GM23338 (cell line): ENCODE measurements around the gene GTSE1. TPM values are rescaled to one million over a fixed set of nuclear protein-coding genes. Genes with fewer than 3 reads are reported as not detected.
"Not testable (repeated sequence)": the region's sequence is repeated elsewhere in the genome, so short reads cannot be mapped to it uniquely, and the experiment has no call there.

ENCODE experiments used
- ATAC-seq: fragments of 200-7000 bp; cut with Tn5 transposase; 3 replicates; pipeline ENCODE4 v1.9.1; 2020
- DNase-seq: peaks from one replicate; pipeline ENCODE4 v3.0.0-alpha.2; 2015; ENCODE audit warnings: low spot score
- H2AFZ ChIP-seq: fragments of 200-600 bp; sonication (generic); 2 replicates; pipeline ENCODE4 v1.8.0; 2016; ENCODE audit warnings: antibody characterized with exemption, mild to moderate bottlenecking, moderate library complexity
- H3F3A ChIP-seq: fragments of 200-600 bp; sonication (generic); replicated peaks from 2 replicates; pipeline ENCODE4 v1.8.0; 2017; ENCODE audit warnings: antibody characterized with exemption, mixed run types, low read depth
- H3K27ac ChIP-seq: fragments of 200-600 bp; sonication (generic); 2 replicates; pipeline ENCODE4 v1.6.1; 2016; ENCODE audit warnings: low read depth
- H3K27me3 ChIP-seq: fragments of 200-600 bp; sonication (generic); 2 replicates; pipeline ENCODE4 v1.8.0; 2016; ENCODE audit warnings: mild to moderate bottlenecking, mixed run types, moderate library complexity; ENCODE audit not compliant: insufficient read depth
- H3K36me3 ChIP-seq: fragments of 200-600 bp; sonication (generic); 2 replicates; pipeline ENCODE4 v1.8.0; 2016; ENCODE audit warnings: mild to moderate bottlenecking; ENCODE audit not compliant: insufficient read depth
- H3K4me1 ChIP-seq: fragments of 200-600 bp; sonication (generic); 2 replicates; pipeline ENCODE4 v1.8.0; 2016; ENCODE audit warnings: mild to moderate bottlenecking, moderate library complexity; ENCODE audit not compliant: insufficient read depth
- H3K4me2 ChIP-seq: fragments of 200-600 bp; sonication (generic); 2 replicates; pipeline ENCODE4 v1.7.1; 2017; ENCODE audit warnings: mixed run types
- H3K4me3 ChIP-seq: fragments of 200-600 bp; sonication (generic); 2 replicates; pipeline ENCODE4 v1.6.1; 2016; ENCODE audit warnings: mixed run types
- H3K79me2 ChIP-seq: fragments of 200-600 bp; sonication (generic); replicated peaks from 2 replicates; pipeline ENCODE4 v1.8.0; 2017; ENCODE audit warnings: mild to moderate bottlenecking; ENCODE audit not compliant: insufficient read depth
- H3K9me2 ChIP-seq: fragments of 200-600 bp; sonication (generic); 2 replicates; pipeline ENCODE4 v1.8.0; 2017; ENCODE audit not compliant: insufficient read depth
- H4K20me1 ChIP-seq: fragments of 200-600 bp; sonication (generic); replicated peaks from 2 replicates; pipeline ENCODE4 v1.8.0; 2017; ENCODE audit warnings: mild to moderate bottlenecking; ENCODE audit not compliant: insufficient read depth
- H3K27ac Mint-ChIP-seq: 2 replicates; pipeline ENCODE4 v1.8.0; 2020; ENCODE audit warnings: inconsistent platforms, mild to moderate bottlenecking, moderate library complexity, mixed read lengths
- H3K27me3 Mint-ChIP-seq: 3 replicates; pipeline ENCODE4 v1.8.0; 2022; ENCODE audit warnings: low read depth, mild to moderate bottlenecking, moderate library complexity, mixed read lengths, inconsistent platforms; ENCODE audit not compliant: insufficient read depth, poor library complexity
- H3K36me3 Mint-ChIP-seq: 3 replicates; pipeline ENCODE4 v1.8.0; 2021; ENCODE audit warnings: low read depth, mild to moderate bottlenecking, inconsistent platforms, moderate library complexity, mixed read lengths
- H3K4me1 Mint-ChIP-seq: 3 replicates; pipeline ENCODE4 v1.8.0; 2020; ENCODE audit warnings: mild to moderate bottlenecking, inconsistent platforms, mixed read lengths
- H3K4me3 Mint-ChIP-seq: 3 replicates; pipeline ENCODE4 v1.8.0; 2021; ENCODE audit warnings: moderate library complexity, mild to moderate bottlenecking, inconsistent platforms, mixed read lengths
- H3K9me3 Mint-ChIP-seq: 3 replicates; pipeline ENCODE4 v1.8.0; 2020; ENCODE audit warnings: moderate library complexity, mild to moderate bottlenecking, inconsistent platforms, mixed read lengths
- JUNB ChIP-seq: IDR thresholded peaks from one replicate; pipeline ENCODE4 v1.6.1; 2016; ENCODE audit warnings: antibody characterized with exemption; ENCODE audit not compliant: unreplicated experiment
- ZNF114 ChIP-seq: fragments of 250-450 bp; sonication (Bioruptor Pico); IDR thresholded peaks from 2 replicates; pipeline ENCODE4 v1.5.0; 2020; ENCODE audit warnings: mild to moderate bottlenecking, moderate library complexity
- ZNF331 ChIP-seq: fragments of 250-450 bp; sonication (Bioruptor Pico); IDR thresholded peaks from 2 replicates; pipeline ENCODE4 v1.5.0; 2020; ENCODE audit warnings: low read depth, mild to moderate bottlenecking, moderate library complexity
- polyA plus RNA-seq: library from polyadenylated mRNA; unstranded; fragments of >200 nt; fragmentation: Nextera tagmentation; extraction: Ambion mirVana; gene quantifications from 2 replicates; pipeline ENCODE4 v1.2.1, GENCODE V29; 2016
- total RNA-seq: library from RNA; depleted of rRNA; stranded (reverse); fragments of >200 nt; shearing (Covaris generic); gene quantifications from 2 replicates; pipeline ENCODE4 v1.2.3, GENCODE V29; 2014
- TF ChIP-seq, protein P1 (sequence below): IDR thresholded peaks from 2 replicates; pipeline ENCODE4 v1.6.1; 2016; ENCODE audit warnings: antibody characterized with exemption
- TF ChIP-seq, protein P2 (sequence below): IDR thresholded peaks from one replicate; pipeline ENCODE4 v1.6.1; 2018; ENCODE audit warnings: antibody characterized with exemption; ENCODE audit not compliant: unreplicated experiment

Gene GTSE1
- total and polyA plus RNA-seq, 2 experiments from 2014 or later, result 26.3 to 28.6 TPM

DNA sequence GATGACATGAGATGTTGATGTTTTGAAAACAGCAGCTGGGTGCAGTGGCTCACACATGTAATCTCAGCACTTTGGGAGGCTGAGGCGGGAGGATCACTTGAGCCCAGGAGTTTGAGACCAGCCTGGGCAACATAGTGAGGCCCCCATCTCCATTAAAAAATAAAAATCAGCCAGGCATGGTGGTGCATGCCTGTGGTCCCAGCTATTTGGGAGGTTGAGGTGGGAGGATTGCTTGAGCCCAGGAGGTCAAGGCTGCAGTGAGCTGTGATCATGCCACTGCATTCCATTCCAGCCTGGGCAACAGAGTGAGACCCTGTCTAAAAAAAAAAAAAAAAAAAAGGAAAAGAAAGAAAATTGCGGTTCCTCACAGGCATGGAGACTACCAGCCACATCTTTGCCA lies 16.2 kb downstream of the GTSE1 start:
- H3K4me1 Mint-ChIP-seq, DNase-seq, H3K9me2 ChIP-seq, H3K4me1 ChIP-seq, H3K27ac Mint-ChIP-seq, H3K36me3 ChIP-seq, H3F3A ChIP-seq, H3K79me2 ChIP-seq, H4K20me1 ChIP-seq, H2AFZ ChIP-seq, H3K4me3 Mint-ChIP-seq, H3K27ac ChIP-seq, H3K9me3 Mint-ChIP-seq, H3K4me3 ChIP-seq, ATAC-seq, H3K4me2 ChIP-seq, H3K27me3 ChIP-seq, H3K27me3 Mint-ChIP-seq: not testable (repeated sequence)
- peaks cover 48% of the 10 kb centered on the region for H3K36me3 Mint-ChIP-seq

DNA sequence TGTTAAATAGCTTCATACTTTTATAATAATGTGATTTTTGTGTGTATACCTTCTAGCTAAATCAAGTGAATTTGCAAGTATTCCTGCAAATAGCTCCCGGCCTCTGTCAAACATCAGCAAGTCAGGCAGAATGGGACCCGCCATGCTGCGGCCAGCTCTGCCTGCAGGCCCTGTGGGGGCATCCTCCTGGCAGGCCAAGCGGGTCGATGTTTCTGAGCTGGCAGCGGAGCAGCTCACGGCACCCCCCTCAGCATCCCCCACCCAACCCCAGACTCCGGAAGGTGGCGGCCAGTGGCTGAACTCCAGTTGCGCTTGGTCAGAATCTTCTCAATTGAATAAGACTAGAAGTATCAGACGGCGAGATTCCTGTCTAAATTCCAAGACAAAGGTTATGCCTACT lies 19.3 kb downstream of the GTSE1 start:
- DNase-seq (no peak), ATAC-seq (no peak)
- Mint-ChIP-seq H3K4me3 (no peak overlapping the region), H3K27me3 (peaks cover 2% of the 10 kb centered on the region), H3K4me1 (no peaks in the 10 kb centered on the region), H3K27ac (no peak overlapping the region), H3K9me3 (no peaks in the 10 kb centered on the region), H3K36me3 (peaks cover 54% of the 10 kb centered on the region)
- Histone ChIP-seq H3K4me3 (no peak overlapping the region), H3F3A (no peaks in the 10 kb centered on the region), H3K27ac (no peak overlapping the region), H3K36me3 (peaks cover 14% of the 10 kb centered on the region), H2AFZ (no peak overlapping the region), H3K4me2 (no peak overlapping the region), H3K4me1 (no peaks in the 10 kb centered on the region), H4K20me1 (no peaks in the 10 kb centered on the region; the same call in 1 of the 2 replicates), H3K79me2 (no peaks in the 10 kb centered on the region; the same call in 1 of the 2 replicates), H3K27me3 (no peaks in the 10 kb centered on the region), H3K9me2 (no peaks in the 10 kb centered on the region)
- TF ChIP-seq, protein P1, sequence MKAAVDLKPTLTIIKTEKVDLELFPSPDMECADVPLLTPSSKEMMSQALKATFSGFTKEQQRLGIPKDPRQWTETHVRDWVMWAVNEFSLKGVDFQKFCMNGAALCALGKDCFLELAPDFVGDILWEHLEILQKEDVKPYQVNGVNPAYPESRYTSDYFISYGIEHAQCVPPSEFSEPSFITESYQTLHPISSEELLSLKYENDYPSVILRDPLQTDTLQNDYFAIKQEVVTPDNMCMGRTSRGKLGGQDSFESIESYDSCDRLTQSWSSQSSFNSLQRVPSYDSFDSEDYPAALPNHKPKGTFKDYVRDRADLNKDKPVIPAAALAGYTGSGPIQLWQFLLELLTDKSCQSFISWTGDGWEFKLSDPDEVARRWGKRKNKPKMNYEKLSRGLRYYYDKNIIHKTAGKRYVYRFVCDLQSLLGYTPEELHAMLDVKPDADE, result no peak
- TF ChIP-seq ZNF114 (CRISPR knock-in tag) (no peak), ZNF331 (no peak)

DNA sequence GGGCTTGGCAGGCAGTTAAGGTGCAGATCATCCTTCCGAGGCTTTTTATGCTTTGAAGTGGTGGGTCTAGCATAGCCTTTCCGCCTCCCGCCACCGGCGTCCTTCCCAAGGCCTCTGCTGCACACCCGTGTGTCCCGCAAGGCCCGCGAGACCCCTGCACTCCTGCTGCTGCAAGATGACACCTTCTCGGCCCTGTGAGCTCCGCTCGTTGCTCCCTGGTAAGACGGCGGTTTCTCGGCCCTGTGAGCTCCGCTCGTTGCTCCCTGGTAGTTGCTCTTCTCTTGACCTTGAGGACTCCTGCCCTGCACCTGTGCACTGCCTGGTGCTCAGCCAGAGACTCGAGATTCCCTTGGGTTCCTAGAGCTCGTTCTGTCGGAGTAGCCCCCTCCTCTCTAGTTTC lies 21.0 kb downstream of the GTSE1 start:
- H4K20me1 ChIP-seq, result no peaks in the 10 kb centered on the region; the same call in 1 of the 2 replicates
- ATAC-seq, result no peak
- Mint-ChIP-seq H3K4me3 (no peak overlapping the region), H3K4me1 (no peaks in the 10 kb centered on the region), H3K9me3 (no peaks in the 10 kb centered on the region), H3K36me3 (peaks cover 59% of the 10 kb centered on the region), H3K27ac (no peak overlapping the region), H3K27me3 (peaks cover 4% of the 10 kb centered on the region)
- DNase-seq, result no peak
- no peaks in the 10 kb centered on the region for H3F3A ChIP-seq
- H3K27me3 ChIP-seq, result no peaks in the 10 kb centered on the region
- no peak overlapping the region for H3K4me2 ChIP-seq
- H3K36me3 ChIP-seq, result peaks cover 14% of the 10 kb centered on the region
- no peaks in the 10 kb centered on the region for H3K4me1 ChIP-seq
- no peaks in the 10 kb centered on the region for H3K9me2 ChIP-seq
- H3K79me2 ChIP-seq, result no peaks in the 10 kb centered on the region; the same call in 1 of the 2 replicates
- no peak overlapping the region for H3K4me3 ChIP-seq
- no peak overlapping the region for H3K27ac ChIP-seq
- no peak overlapping the region for H2AFZ ChIP-seq
- no peak for TF ChIP-seq JUNB
- TF ChIP-seq, protein P1, result no peak
- TF ChIP-seq, protein P2, sequence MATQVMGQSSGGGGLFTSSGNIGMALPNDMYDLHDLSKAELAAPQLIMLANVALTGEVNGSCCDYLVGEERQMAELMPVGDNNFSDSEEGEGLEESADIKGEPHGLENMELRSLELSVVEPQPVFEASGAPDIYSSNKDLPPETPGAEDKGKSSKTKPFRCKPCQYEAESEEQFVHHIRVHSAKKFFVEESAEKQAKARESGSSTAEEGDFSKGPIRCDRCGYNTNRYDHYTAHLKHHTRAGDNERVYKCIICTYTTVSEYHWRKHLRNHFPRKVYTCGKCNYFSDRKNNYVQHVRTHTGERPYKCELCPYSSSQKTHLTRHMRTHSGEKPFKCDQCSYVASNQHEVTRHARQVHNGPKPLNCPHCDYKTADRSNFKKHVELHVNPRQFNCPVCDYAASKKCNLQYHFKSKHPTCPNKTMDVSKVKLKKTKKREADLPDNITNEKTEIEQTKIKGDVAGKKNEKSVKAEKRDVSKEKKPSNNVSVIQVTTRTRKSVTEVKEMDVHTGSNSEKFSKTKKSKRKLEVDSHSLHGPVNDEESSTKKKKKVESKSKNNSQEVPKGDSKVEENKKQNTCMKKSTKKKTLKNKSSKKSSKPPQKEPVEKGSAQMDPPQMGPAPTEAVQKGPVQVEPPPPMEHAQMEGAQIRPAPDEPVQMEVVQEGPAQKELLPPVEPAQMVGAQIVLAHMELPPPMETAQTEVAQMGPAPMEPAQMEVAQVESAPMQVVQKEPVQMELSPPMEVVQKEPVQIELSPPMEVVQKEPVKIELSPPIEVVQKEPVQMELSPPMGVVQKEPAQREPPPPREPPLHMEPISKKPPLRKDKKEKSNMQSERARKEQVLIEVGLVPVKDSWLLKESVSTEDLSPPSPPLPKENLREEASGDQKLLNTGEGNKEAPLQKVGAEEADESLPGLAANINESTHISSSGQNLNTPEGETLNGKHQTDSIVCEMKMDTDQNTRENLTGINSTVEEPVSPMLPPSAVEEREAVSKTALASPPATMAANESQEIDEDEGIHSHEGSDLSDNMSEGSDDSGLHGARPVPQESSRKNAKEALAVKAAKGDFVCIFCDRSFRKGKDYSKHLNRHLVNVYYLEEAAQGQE, result no peak
